Spleen (tissue), 11 donors: ENCODE results near the gene TBC1D9B. TPM values are rescaled to one million over a fixed set of nuclear protein-coding genes. Genes with fewer than 3 reads are reported as not detected.
A peak's percentile ranks its signal among the peaks of the same experiment; 100 is the strongest.

Experiments
- DNase-seq: peaks from one replicate; pipeline ENCODE4 v3.0.0-alpha.2; 2020
- H3K27ac ChIP-seq, 8 donors: fragments of 200-600 bp; sonication (generic) in 7 of 8; 1 replicate in 4 of 8; 2 replicates in 4 of 8; pipeline versions ENCODE4 v1.5.0 to v1.8.0; 2016 to 2021; ENCODE audit warnings: inconsistent platforms in 4 of 8, mild to moderate bottlenecking in 4 of 8, moderate library complexity in 1 of 8
- H3K27me3 ChIP-seq, 7 donors: fragments of 200-600 bp; sonication (generic) in 6 of 7; replicated peaks in 1 of 7; 1 replicate in 4 of 7; 2 replicates in 3 of 7; pipeline versions ENCODE4 v1.5.0 to v1.8.0; 2016 to 2021; ENCODE audit warnings: inconsistent platforms in 3 of 7, mild to moderate bottlenecking in 1 of 7
- H3K36me3 ChIP-seq, 6 donors: fragments of 200-600 bp; sonication (generic) in 5 of 6; 1 replicate in 4 of 6; 2 replicates in 2 of 6; pipeline versions ENCODE4 v1.5.0 to v1.8.0; 2016 to 2021; ENCODE audit warnings: inconsistent platforms in 2 of 6
- H3K4me1 ChIP-seq, 6 donors: fragments of 200-600 bp; sonication (generic) in 5 of 6; 1 replicate in 3 of 6; 2 replicates in 3 of 6; pipeline versions ENCODE4 v1.5.0 to v1.8.0; 2016 to 2021; ENCODE audit warnings: inconsistent platforms in 3 of 6
- H3K4me3 ChIP-seq, 8 donors: fragments of 200-600 bp; sonication (generic) in 7 of 8; 1 replicate in 4 of 8; 2 replicates in 4 of 8; pipeline versions ENCODE4 v1.5.0 to v1.8.0; 2016 to 2021; ENCODE audit warnings: inconsistent platforms in 4 of 8, mild to moderate bottlenecking in 4 of 8, moderate library complexity in 2 of 8
- H3K9me3 ChIP-seq, 8 donors: fragments of 200-600 bp; sonication (generic) in 7 of 8; 1 replicate in 4 of 8; 2 replicates in 4 of 8; pipeline versions ENCODE4 v1.5.0 to v1.8.0; 2016 to 2021; ENCODE audit warnings: inconsistent platforms in 4 of 8
- CTCF ChIP-seq, 11 experiments: fragments of 200-600 bp in 7 of 11; fragments of 450-650 bp in 4 of 11; sonication (generic) in 4 of 11; IDR thresholded peaks in 8 of 11; conservative IDR thresholded peaks in 3 of 11; 1 replicate in 7 of 11; 2 replicates in 4 of 11; pipeline versions ENCODE4 v1.4.0 to v1.8.0; 2016 to 2021; ENCODE audit warnings: antibody characterized with exemption in 11 of 11, inconsistent platforms in 4 of 11, mild to moderate bottlenecking in 1 of 11
- POLR2A ChIP-seq, 3 donors: fragments of 450-650 bp; IDR thresholded peaks; one replicate each; pipeline ENCODE4 v1.5.1; 2017; ENCODE audit warnings: antibody characterized with exemption in 3 of 3, mild to moderate bottlenecking in 1 of 3
- POLR2AphosphoS5 ChIP-seq, 3 donors: sonication (generic); formaldehyde crosslinking; IDR thresholded peaks; one replicate each; pipeline ENCODE4 v1.5.1; 2017; ENCODE audit warnings: antibody characterized with exemption in 3 of 3
- WGBS, 5 donors: extraction: QIAGEN DNeasy Blood & Tissue Kit in 3 of 5; methylation state at CpG; one replicate each; pipeline versions ENCODE4 v1.1.5 to v1.1.7; 2013 to 2018; 5-methylcytosine and 5-hydroxymethylcytosine counted together
- intact Hi-C: fragments of 100-400 bp; cut with DNase I; formaldehyde crosslinking; loops from one replicate; pipeline ENCODE4 v1.15.0; 2023; ENCODE audit warnings: low total_unique reads
- polyA plus RNA-seq, 3 donors: library from polyadenylated mRNA; stranded (reverse); fragments of 200-250 nt; gene quantifications; one replicate each; pipeline ENCODE4 v1.2.1, GENCODE V29; 2013
- total RNA-seq, 7 donors: library from RNA; depleted of rRNA in 3 of 7; stranded (reverse); fragments of >200 nt in 3 of 7; fragmentation: NEBNext Ultra II Directional in 4 of 7; extraction: Animal tissue kit (Norgen Biotek cat#: 25700) in 4 of 7; gene quantifications; one replicate each; pipeline versions ENCODE4 v1.1.0 to v1.2.1, GENCODE V29; 2016 to 2021
- donor health status: healthy with polysubstance abuse.
- donor health status: DM: no; HTN: no; CAD: no; lungs with moderate emphysema.
- donor health status: DM: no; HTN: no; CAD: no.
- donor health status: Bipolar disorder and iron deficiency.
- donor health status: healthy.
- donor health status: DM: no; HTN: no; CAD: no.
- donor health status: DM: yes; HTN: yes; CAD: no.

The TBC1D9B gene
- total and polyA plus RNA-seq, 10 donors = 29.5 to 140 (median 109) TPM

- intact Hi-C loops = no loop called here
- H3K27ac ChIP-seq = no peak overlapping the region
- no peak for DNase-seq
- peaks cover under 1 to 44% (median 17%) of the 10 kb centered on the region in 6 donors for H3K4me1 ChIP-seq
- no peak overlapping the region for H3K4me3 ChIP-seq
- no peaks in the 10 kb centered on the region for H3K27me3 ChIP-seq
- no peaks in the 10 kb centered on the region for H3K9me3 ChIP-seq
- TF ChIP-seq CTCF (IDR thresholded peaks at IDR 0.05 in 8 of 11, conservative IDR thresholded peaks at IDR 0.05 in 3 of 11) = no peak
- TF ChIP-seq POLR2A (IDR thresholded peaks at IDR 0.05) = no peak
- TF ChIP-seq POLR2AphosphoS5 (IDR thresholded peaks at IDR 0.05) = peak in 2 of 3 donors; percentile 35 to 36
- 93 to 100% (median 96%) methylated on average over 7 of the region's 7 CpGs for WGBS, 5 donors
- H3K36me3 ChIP-seq = peaks cover 15 to 98% (median 89%) of the 10 kb centered on the region in 6 donors
Measured at GRCh38 chr5:179830818-179831468, 76.8 kb downstream of the TBC1D9B start.

- no peak for DNase-seq
- TF ChIP-seq POLR2AphosphoS5 (IDR thresholded peaks at IDR 0.05) = peak in 2 of 3 donors; percentile 28 to 60
- no peak for TF ChIP-seq POLR2A (IDR thresholded peaks at IDR 0.05)
- no peaks in the 10 kb centered on the region for H3K9me3 ChIP-seq
- H3K27me3 ChIP-seq = no peaks in the 10 kb centered on the region
- H3K36me3 ChIP-seq = peaks cover 15 to 98% (median 92%) of the 10 kb centered on the region in 6 donors
- peaks cover 0 to 48% (median 24%) of the 10 kb centered on the region in 6 donors for H3K4me1 ChIP-seq
- WGBS, 5 donors = 83 to 93% (median 91%) methylated on average over 7 of the region's 7 CpGs
- H3K4me3 ChIP-seq = no peak overlapping the region
- H3K27ac ChIP-seq = peak overlapping the region in 1 of 8 donors; percentile 33
- intact Hi-C loops = no loop called here
Measured at GRCh38 chr5:179829732-179830435, 77.8 kb downstream of the TBC1D9B start.

- intact Hi-C loops = no loop called here
- no peak for TF ChIP-seq CTCF (IDR thresholded peaks at IDR 0.05 in 8 of 11, conservative IDR thresholded peaks at IDR 0.05 in 3 of 11)
- peak; percentile 33 to 47 (median 37) for TF ChIP-seq POLR2AphosphoS5 (IDR thresholded peaks at IDR 0.05)
- no peak for TF ChIP-seq POLR2A (IDR thresholded peaks at IDR 0.05)
- peak overlapping the region in 4 of 8 donors; percentile 10 to 59 (median 26) for H3K27ac ChIP-seq
- peaks cover 15 to 100% (median 98%) of the 10 kb centered on the region in 6 donors for H3K36me3 ChIP-seq
- DNase-seq = no peak
- H3K4me1 ChIP-seq = peaks cover 0 to 58% (median 34%) of the 10 kb centered on the region in 6 donors
- 90 to 100% (median 93%) methylated on average over 3 of the region's 3 CpGs for WGBS, 5 donors
- no peaks in the 10 kb centered on the region for H3K27me3 ChIP-seq
- H3K4me3 ChIP-seq = no peak overlapping the region
- no peaks in the 10 kb centered on the region for H3K9me3 ChIP-seq
Measured at GRCh38 chr5:179828756-179829421, 78.8 kb downstream of the TBC1D9B start.

GRCh38 chr5:179827680-179828079 is 80.0 kb downstream of the TBC1D9B start:
- H3K4me3 ChIP-seq = no peak overlapping the region

More at GRCh38 chr5:179827680-179828079, 80.0 kb downstream of the TBC1D9B start:
- TF ChIP-seq POLR2A (IDR thresholded peaks at IDR 0.05) = no peak
- TF ChIP-seq CTCF (IDR thresholded peaks at IDR 0.05 in 8 of 11, conservative IDR thresholded peaks at IDR 0.05 in 3 of 11) = no peak
- TF ChIP-seq POLR2AphosphoS5 (IDR thresholded peaks at IDR 0.05) = peak; percentile 37 to 54 (median 45)
- Histone ChIP-seq H3K27me3 (no peaks in the 10 kb centered on the region), H3K4me1 (peaks cover 5 to 70% (median 45%) of the 10 kb centered on the region in 6 donors), H3K27ac (peak overlapping the region in 5 of 8 donors; percentile 39 to 60 (median 53)), H3K36me3 (peaks cover 4 to 100% (median 97%) of the 10 kb centered on the region in 6 donors), H3K9me3 (no peaks in the 10 kb centered on the region)
- intact Hi-C loops = no loop called here
- peak; percentile 84 for DNase-seq
- 51 to 72% (median 60%) methylated on average over 9 of the region's 9 CpGs for WGBS, 5 donors
